H1 (cell line): ENCODE data around the gene HOXA6. TPM values are rescaled to one million over a fixed set of nuclear protein-coding genes. Genes with fewer than 3 reads are reported as not detected.
A peak's percentile ranks its signal among the peaks of the same experiment; 100 is the strongest.

Experiments used
- CTCF ChIA-PET: fragments of 300-600 bp; sonication (Branson Sonifier 250); formaldehyde crosslinking; loops from one replicate; lab custom pipeline; 2021; ENCODE audit not compliant: partially characterized antibody; lab: Charles Lee
- POLR2A ChIA-PET: fragments of 300-600 bp; sonication (Branson Sonifier 250); formaldehyde crosslinking; loops from one replicate; lab custom pipeline; 2021; ENCODE audit warnings: inconsistent platforms; ENCODE audit not compliant: partially characterized antibody; lab: Charles Lee
- DNase-seq, 2 experiments: peaks; one replicate each; pipeline versions ENCODE4 v3.0.0 to v3.0.0-alpha.2; 2010 to 2022; ENCODE audit warnings: low spot score in 2 of 2, low read depth in 1 of 2, mixed read lengths in 1 of 2
- FAIRE-seq: peaks from 2 replicates; lab custom pipeline; 2011; peaks lifted over from hg19 to GRCh38; lab: Jason Lieb, UNC
- H2AFZ ChIP-seq: 2 replicates; pipeline ENCODE4 v1.8.1; 2012; ENCODE audit warnings: low read length, inconsistent platforms
- H2AK5ac ChIP-seq: 2 replicates; pipeline ENCODE4 v1.6.1; 2013; ENCODE audit warnings: low read depth, low read length
- H2BK120ac ChIP-seq: replicated peaks from 2 replicates; pipeline ENCODE3; 2013; ENCODE audit warnings: low read depth, low read length, inconsistent platforms
- H2BK12ac ChIP-seq: 2 replicates; pipeline ENCODE4 v1.6.1; 2013; ENCODE audit warnings: low read depth, low read length
- H2BK15ac ChIP-seq: 2 replicates; pipeline ENCODE4 v1.6.1; 2013; ENCODE audit warnings: low read length
- H2BK20ac ChIP-seq: 2 replicates; pipeline ENCODE4 v1.6.1; 2013; ENCODE audit warnings: low read length
- H2BK5ac ChIP-seq: 2 replicates; pipeline ENCODE4 v1.6.1; 2013; ENCODE audit warnings: low read depth, low read length
- H3K14ac ChIP-seq: 2 replicates; pipeline ENCODE4 v1.6.1; 2013; ENCODE audit warnings: inconsistent platforms; ENCODE audit not compliant: insufficient read length
- H3K18ac ChIP-seq: 2 replicates; pipeline ENCODE4 v1.6.1; 2013; ENCODE audit warnings: low read length; ENCODE audit errors: extremely low read depth
- H3K23ac ChIP-seq: 2 replicates; pipeline ENCODE4 v1.6.1; 2013; ENCODE audit warnings: inconsistent platforms; ENCODE audit not compliant: insufficient read length
- H3K23me2 ChIP-seq: 2 replicates; pipeline ENCODE4 v1.6.1; 2013; ENCODE audit warnings: low read depth, low read length
- H3K27ac ChIP-seq: 2 replicates; pipeline ENCODE4 v1.6.1; 2011; ENCODE audit warnings: low read depth, low read length, inconsistent platforms
- H3K27me3 ChIP-seq, 4 experiments: replicated peaks in 1 of 4; 1 replicate in 1 of 4; 2 replicates in 3 of 4; pipeline versions ENCODE4 v1.6.1 to v1.8.1; 2011 to 2013; ENCODE audit warnings: low read length in 3 of 4, mild to moderate bottlenecking in 3 of 4, inconsistent platforms in 2 of 4, mixed read lengths in 2 of 4, moderate library complexity in 1 of 4; ENCODE audit not compliant: control insufficient read depth in 3 of 4, insufficient read depth in 3 of 4; ENCODE audit errors: extremely low read depth in 1 of 4
- H3K36me3 ChIP-seq, 4 experiments: 2 replicates each; pipeline versions ENCODE4 v1.6.1 to v1.8.1; 2011 to 2013; ENCODE audit warnings: mild to moderate bottlenecking in 4 of 4, low read length in 3 of 4, moderate library complexity in 2 of 4, control low read depth in 1 of 4, inconsistent platforms in 1 of 4; ENCODE audit not compliant: insufficient read depth in 4 of 4, control insufficient read depth in 2 of 4
- H3K4ac ChIP-seq: replicated peaks from 2 replicates; pipeline ENCODE3; 2013; ENCODE audit warnings: low read length, low read depth, mixed read lengths, inconsistent platforms; ENCODE audit not compliant: insufficient read length
- H3K4me1 ChIP-seq, 4 experiments: replicated peaks in 1 of 4; 1 replicate in 1 of 4; 2 replicates in 3 of 4; pipeline versions ENCODE4 v1.6.1 to v1.8.1; 2011 to 2013; ENCODE audit warnings: low read length in 3 of 4, inconsistent platforms in 2 of 4, mixed read lengths in 1 of 4; ENCODE audit not compliant: insufficient read depth in 4 of 4, control insufficient read depth in 3 of 4
- H3K4me2 ChIP-seq, 2 experiments: 2 replicates each; pipeline versions ENCODE4 v1.6.1 to v1.8.1; 2011 to 2013; ENCODE audit warnings: low read depth in 2 of 2, low read length in 2 of 2, control low read depth in 1 of 2, inconsistent platforms in 1 of 2, mild to moderate bottlenecking in 1 of 2; ENCODE audit not compliant: insufficient read depth in 1 of 2
- H3K4me3 ChIP-seq, 4 experiments: fragments of 200-600, 300-600 bp in 1 of 4; sonication (generic), shearing (Covaris generic), sonication (Bioruptor Twin) in 1 of 4; 2 replicates each; pipeline versions ENCODE4 v1.5.1 to v1.8.1; 2011 to 2016; ENCODE audit warnings: low read length in 4 of 4, low read depth in 3 of 4, control low read depth in 2 of 4, inconsistent platforms in 2 of 4, mild to moderate bottlenecking in 2 of 4, mixed read lengths in 1 of 4, moderate library complexity in 1 of 4; ENCODE audit not compliant: insufficient read depth in 2 of 4; ENCODE audit errors: extremely low read depth in 1 of 4
- H3K56ac ChIP-seq: replicated peaks from 2 replicates; pipeline ENCODE3; 2013; ENCODE audit warnings: low read depth, mild to moderate bottlenecking, mixed read lengths, low read length, inconsistent platforms; ENCODE audit not compliant: insufficient read length
- H3K79me1 ChIP-seq: 2 replicates; pipeline ENCODE4 v1.6.1; 2013; ENCODE audit warnings: low read depth, low read length, control low read depth
- H3K79me2 ChIP-seq, 2 experiments: 2 replicates each; pipeline versions ENCODE4 v1.6.1 to v1.8.1; 2012 to 2013; ENCODE audit warnings: low read length in 2 of 2, mild to moderate bottlenecking in 2 of 2, inconsistent platforms in 1 of 2; ENCODE audit not compliant: insufficient read depth in 2 of 2, control insufficient read depth in 1 of 2
- H3K9ac ChIP-seq, 4 experiments: replicated peaks in 1 of 4; 1 replicate in 1 of 4; 2 replicates in 3 of 4; pipeline versions ENCODE4 v1.6.1 to v1.8.1; 2011 to 2013; ENCODE audit warnings: low read depth in 3 of 4, low read length in 3 of 4, control low read depth in 2 of 4, mild to moderate bottlenecking in 2 of 4, moderate library complexity in 2 of 4, inconsistent platforms in 1 of 4; ENCODE audit errors: extremely low read depth in 1 of 4
- H3K9me3 ChIP-seq, 2 experiments: 2 replicates each; pipeline versions ENCODE4 v1.6.1 to v1.8.1; 2012 to 2013; ENCODE audit warnings: mild to moderate bottlenecking in 2 of 2, moderate library complexity in 2 of 2, control low read depth in 1 of 2, inconsistent platforms in 1 of 2, low read depth in 1 of 2, low read length in 1 of 2, mixed read lengths in 1 of 2; ENCODE audit not compliant: insufficient read depth in 2 of 2
- H4K20me1 ChIP-seq, 2 experiments: replicated peaks in 1 of 2; 2 replicates each; pipeline versions ENCODE3 to v1.8.1; 2011 to 2013; ENCODE audit warnings: inconsistent platforms in 2 of 2, low read length in 2 of 2, mild to moderate bottlenecking in 1 of 2; ENCODE audit not compliant: insufficient read depth in 2 of 2, control insufficient read depth in 1 of 2
- H4K5ac ChIP-seq: 2 replicates; pipeline ENCODE4 v1.6.1; 2013; ENCODE audit warnings: low read length, low read depth, mixed read lengths, inconsistent platforms; ENCODE audit not compliant: insufficient read length
- H4K8ac ChIP-seq: 2 replicates; pipeline ENCODE4 v1.8.0; 2013; ENCODE audit warnings: mild to moderate bottlenecking, moderate library complexity, low read length, inconsistent platforms; ENCODE audit not compliant: insufficient read depth; ENCODE audit errors: extremely low read depth
- H4K91ac ChIP-seq: replicated peaks from 2 replicates; pipeline ENCODE3; 2013; ENCODE audit warnings: low read length, mixed read lengths, inconsistent platforms; ENCODE audit not compliant: insufficient read length
- EZH2 ChIP-seq: fragments of 200-600 bp; sonication (generic); IDR thresholded peaks from 2 replicates; pipeline ENCODE4 v1.7.1; 2012; ENCODE audit warnings: low read depth, mild to moderate bottlenecking, moderate library complexity, low read length, inconsistent platforms; ENCODE audit not compliant: severe bottlenecking
- JUN ChIP-seq: IDR thresholded peaks from 2 replicates; pipeline ENCODE4 v1.6.1; 2011; ENCODE audit warnings: low read depth, mild to moderate bottlenecking, improper control_type of control experiment, low read length
- SRF ChIP-seq: IDR thresholded peaks from 2 replicates; pipeline ENCODE4 v1.6.1; 2011; ENCODE audit warnings: mild to moderate bottlenecking, low read depth, low read length, moderate library complexity
- SUZ12 ChIP-seq: fragments of 200-600 bp; sonication (generic); IDR thresholded peaks from 2 replicates; pipeline ENCODE4 v1.6.1; 2012; ENCODE audit warnings: mild to moderate bottlenecking, inconsistent platforms, low read length, moderate library complexity, mixed read lengths
- WGBS, 2 experiments: shearing (Covaris generic) in 1 of 2; methylation state at CpG; one replicate each; pipeline versions ENCODE4 v1.1.6 to v1.1.7; 2013 to 2015; ENCODE audit warnings: low lambda C conversion rate in 2 of 2, mixed read lengths in 2 of 2, inconsistent platforms in 1 of 2, low coverage in 1 of 2, missing lambda C conversion rate in 1 of 2; ENCODE audit not compliant: insufficient replicate concordance in 2 of 2, insufficient coverage in 1 of 2, insufficient read length in 1 of 2; ENCODE audit errors: extremely low coverage in 1 of 2, missing lambda C conversion rate in 1 of 2; 5-methylcytosine and 5-hydroxymethylcytosine counted together
- polyA plus RNA-seq, 7 experiments: library from polyadenylated mRNA; depleted of rRNA in 3 of 7; stranded (reverse) in 5 of 7; unstranded in 2 of 7; fragments of >200 nt in 5 of 7; fragments of 200-250 nt in 2 of 7; gene quantifications; 1 replicate in 5 of 7; 2 replicates in 1 of 7; 4 replicates in 1 of 7; pipeline versions ENCODE4 v1.2.1 to v1.2.3, GENCODE V29; 2011 to 2013; ENCODE audit warnings: missing spikeins in 2 of 7, mixed read lengths in 2 of 7
- total RNA-seq: library from RNA; stranded (reverse); fragmentation: NEBNext Ultra II Directional; extraction: Animal tissue kit (Norgen Biotek cat#: 25700); gene quantifications from 2 replicates; pipeline ENCODE4 v1.2.1, GENCODE V29; 2021

HOXA6 gene
- total and polyA plus RNA-seq, 2 of the 8 experiments (the other 6 are each of a cell fraction or from before 2014, with no cell fraction given) = not detected

DNA sequence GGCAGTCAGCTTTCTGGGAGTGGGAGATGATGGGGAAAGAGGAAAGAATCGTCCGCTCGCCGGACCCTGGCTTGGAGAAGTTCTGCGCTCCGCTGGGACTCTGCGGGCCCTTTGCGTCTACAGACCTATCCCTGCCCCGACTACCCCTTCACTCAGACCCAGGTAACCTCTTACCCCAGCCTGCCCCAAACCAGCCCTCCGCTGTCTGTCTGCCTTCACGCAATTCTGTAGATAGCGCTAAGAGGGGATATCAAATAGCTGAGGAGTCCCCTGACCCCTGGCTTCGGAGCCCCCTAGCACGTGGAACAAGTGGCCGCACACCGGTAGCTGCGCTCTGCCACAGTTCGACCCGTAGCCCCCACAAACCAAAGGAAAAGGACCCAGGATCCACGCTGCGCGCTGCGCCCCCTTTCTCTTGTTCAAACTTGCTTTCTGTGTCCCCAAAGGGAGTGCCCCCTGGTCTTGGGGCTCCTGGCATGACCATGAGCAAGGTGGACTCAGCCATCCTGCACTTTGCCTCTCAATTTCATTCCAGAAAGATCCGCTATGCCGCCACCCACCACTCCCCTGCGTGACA, 24.0 kb downstream of the HOXA6 start:
- ChIA-PET POLR2A (no interaction called here), CTCF (interaction anchor here (0.9 to 1.4 kb wide), 2 partner anchors 21 to 29 kb away, joined by 3 to 4 read pairs; no protein-coding TSS in a partner anchor)
- H3K18ac ChIP-seq = no peak overlapping the region
- H2BK12ac ChIP-seq = 0 out of 2 replicates have a peak overlapping the region, but pooled peaks have one; percentile 21
- no peak overlapping the region for H3K4ac ChIP-seq
- 0 out of 2 replicates have a peak overlapping the region, but pooled peaks have one; percentile 25 for H2AK5ac ChIP-seq
- no peak for FAIRE-seq
- H3K23me2 ChIP-seq = no peaks in the 10 kb centered on the region; the same call in 1 of the 2 replicates
- H3K56ac ChIP-seq = no peak overlapping the region
- no peak overlapping the region for H3K14ac ChIP-seq
- 0 out of 7 replicates have a peak, but pooled peaks cover 0 to 2% (median 0%) of the 10 kb centered on the region in 4 experiments for H3K4me1 ChIP-seq
- peaks cover 22 to 26% of the 10 kb centered on the region in 2 experiments for H4K20me1 ChIP-seq
- no peak overlapping the region for H3K23ac ChIP-seq
- H2BK5ac ChIP-seq = no peak overlapping the region
- 13% methylated on average over 22 of the region's 26 CpGs; no CpG with 5 or more reads in 1 of the 2 experiments for WGBS, 2 experiments
- H2AFZ ChIP-seq = no peak overlapping the region
- no peak overlapping the region for H3K27ac ChIP-seq
- no peaks in the 10 kb centered on the region for H3K9me3 ChIP-seq
- no peaks in the 10 kb centered on the region for H3K79me1 ChIP-seq
- no peaks in the 10 kb centered on the region for H3K36me3 ChIP-seq
- H3K27me3 ChIP-seq = peaks cover 100% of the 10 kb centered on the region in 4 experiments
- no peak overlapping the region for H3K9ac ChIP-seq
- no peaks in the 10 kb centered on the region for H3K79me2 ChIP-seq
- H4K5ac ChIP-seq = no peak overlapping the region
- H4K8ac ChIP-seq = no peak overlapping the region
- peak in 1 of 2 experiments; percentile 63 for DNase-seq
- TF ChIP-seq SUZ12 = peak; percentile 84
- peak; percentile 92 for TF ChIP-seq EZH2
- no peak for TF ChIP-seq JUN
- TF ChIP-seq SRF = no peak
- no peak overlapping the region for H2BK120ac ChIP-seq
- H3K4me3 ChIP-seq = no peak overlapping the region
- H2BK20ac ChIP-seq = 0 out of 2 replicates have a peak overlapping the region, but pooled peaks have one; percentile 55
- no peak overlapping the region for H4K91ac ChIP-seq
- no peak overlapping the region; a peak in 1 of 4 replicates for H3K4me2 ChIP-seq
- H2BK15ac ChIP-seq = no peak overlapping the region; the same call in 1 of the 2 replicates
